IMR-90 (cell line): ENCODE data around the gene ADAM17.

Experiments used
- CEBPB ChIP-seq: IDR thresholded peaks from 2 replicates; pipeline ENCODE4 v1.6.1; 2012; ENCODE audit warnings: low read depth, low read length, improper control_type of control experiment
- CTCF ChIP-seq: conservative IDR thresholded peaks from 2 replicates; pipeline ENCODE4 v1.5.1; 2012; ENCODE audit warnings: mild to moderate bottlenecking, low read depth, low read length, improper control_type of control experiment
- ELK1 ChIP-seq: fragments of 150-350 bp; IDR thresholded peaks from 2 replicates; pipeline ENCODE4 v1.6.1; 2016; ENCODE audit warnings: low read depth, mild to moderate bottlenecking, low read length, moderate library complexity, borderline replicate concordance
- MAZ ChIP-seq: IDR thresholded peaks from 2 replicates; pipeline ENCODE4 v1.6.1; 2012; ENCODE audit warnings: low read depth, mild to moderate bottlenecking, low read length, improper control_type of control experiment, moderate library complexity, borderline replicate concordance
- MXI1 ChIP-seq: IDR thresholded peaks from 2 replicates; pipeline ENCODE4 v1.6.1; 2012; ENCODE audit warnings: low read depth, mild to moderate bottlenecking, low read length, moderate library complexity, borderline replicate concordance
- POLR2A ChIP-seq: IDR thresholded peaks from 2 replicates; pipeline ENCODE4 v1.6.1; 2012; ENCODE audit warnings: mild to moderate bottlenecking, low read depth, low read length
- RAD21 ChIP-seq: IDR thresholded peaks from 2 replicates; pipeline ENCODE4 v1.6.1; 2012; ENCODE audit warnings: low read length, improper control_type of control experiment
- RCOR1 ChIP-seq: IDR thresholded peaks from 2 replicates; pipeline ENCODE4 v1.6.1; 2012; ENCODE audit warnings: mild to moderate bottlenecking, low read length, improper control_type of control experiment; ENCODE audit not compliant: insufficient replicate concordance
- SMC3 ChIP-seq: fragments of 150-350 bp; IDR thresholded peaks from 2 replicates; pipeline ENCODE4 v1.6.1; 2016; ENCODE audit warnings: low read depth, mild to moderate bottlenecking, antibody characterized with exemption, low read length, moderate library complexity
- USF2 ChIP-seq: fragments of 150-350 bp; IDR thresholded peaks from 2 replicates; pipeline ENCODE4 v1.6.1; 2017; ENCODE audit warnings: mild to moderate bottlenecking, antibody characterized with exemption, low read length, low read depth

GRCh38 chr2:9560628-9561027 is 5.0 kb upstream of the ADAM17 start:
- no peak for TF ChIP-seq CTCF
- no peak for TF ChIP-seq USF2
- TF ChIP-seq POLR2A, result no peak
- TF ChIP-seq CEBPB, result no peak
- TF ChIP-seq ELK1, result no peak
- TF ChIP-seq MAZ, result no peak
- no peak for TF ChIP-seq RAD21
- no peak for TF ChIP-seq RCOR1
- no peak for TF ChIP-seq SMC3
- no peak for TF ChIP-seq MXI1
